HG03097 (cell line): ENCODE data around the gene KRTAP10-3.
"Not testable (repeated sequence)": the region's sequence is repeated elsewhere in the genome, so short reads cannot be mapped to it uniquely, and the experiment has no call there.

Experiments used
- ATAC-seq: cut with Tn5 transposase; IDR thresholded peaks from one replicate; pipeline ENCODE4 v1.9.1; 2021; ENCODE audit not compliant: unreplicated experiment, low FRiP score

Gene KRTAP10-3

GRCh38 chr21:44550807-44551206, 7.8 kb downstream of the KRTAP10-3 start:
- no peak for ATAC-seq

DNA sequence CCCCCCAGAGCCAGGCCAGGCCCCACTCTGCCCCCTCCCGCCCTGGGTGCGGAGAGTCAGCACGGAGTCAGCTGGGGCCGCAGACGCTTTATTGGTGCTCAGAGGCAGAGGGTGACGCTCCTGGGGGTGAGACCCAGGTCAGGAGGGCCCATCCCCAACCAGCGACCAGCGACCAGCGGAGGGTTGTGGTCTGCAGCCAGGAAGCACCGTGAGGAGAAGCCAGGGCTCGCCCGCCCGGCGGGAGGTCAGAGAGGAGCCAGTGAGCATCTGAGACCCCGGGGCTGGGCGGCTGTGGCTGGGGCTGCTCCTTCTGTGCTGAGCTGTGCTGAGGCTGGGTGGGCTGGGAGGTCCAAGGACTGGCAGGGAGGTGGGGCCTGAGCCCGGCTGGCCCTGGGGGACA, 8.3 kb downstream of the KRTAP10-3 start:
- ATAC-seq, result not testable (repeated sequence)

GRCh38 chr21:44549525-44550211, 8.9 kb downstream of the KRTAP10-3 start:
- ATAC-seq, result no peak

DNA sequence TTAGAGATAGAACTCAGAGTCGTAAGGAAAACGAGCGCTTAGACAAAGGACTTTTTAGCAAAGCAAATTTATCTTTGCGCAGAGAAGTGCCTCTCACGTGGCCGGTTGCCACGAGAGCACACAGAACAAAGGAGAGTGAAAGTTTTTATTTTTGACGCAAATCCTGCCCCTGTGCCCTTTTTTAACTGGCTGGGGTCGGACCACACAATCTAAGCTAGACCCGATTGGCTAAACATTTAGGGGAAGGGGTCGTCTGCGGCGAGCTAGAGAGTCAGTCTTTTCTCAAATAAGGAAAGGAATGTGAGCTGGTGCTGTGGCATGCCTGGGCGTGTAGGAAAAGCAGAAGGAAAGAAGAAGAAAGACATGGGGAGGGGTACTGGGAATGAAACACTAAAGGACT, 9.7 kb downstream of the KRTAP10-3 start:
- ATAC-seq, result no peak

GRCh38 chr21:44548381-44548780, 10.2 kb downstream of the KRTAP10-3 start:
- no peak for ATAC-seq

DNA sequence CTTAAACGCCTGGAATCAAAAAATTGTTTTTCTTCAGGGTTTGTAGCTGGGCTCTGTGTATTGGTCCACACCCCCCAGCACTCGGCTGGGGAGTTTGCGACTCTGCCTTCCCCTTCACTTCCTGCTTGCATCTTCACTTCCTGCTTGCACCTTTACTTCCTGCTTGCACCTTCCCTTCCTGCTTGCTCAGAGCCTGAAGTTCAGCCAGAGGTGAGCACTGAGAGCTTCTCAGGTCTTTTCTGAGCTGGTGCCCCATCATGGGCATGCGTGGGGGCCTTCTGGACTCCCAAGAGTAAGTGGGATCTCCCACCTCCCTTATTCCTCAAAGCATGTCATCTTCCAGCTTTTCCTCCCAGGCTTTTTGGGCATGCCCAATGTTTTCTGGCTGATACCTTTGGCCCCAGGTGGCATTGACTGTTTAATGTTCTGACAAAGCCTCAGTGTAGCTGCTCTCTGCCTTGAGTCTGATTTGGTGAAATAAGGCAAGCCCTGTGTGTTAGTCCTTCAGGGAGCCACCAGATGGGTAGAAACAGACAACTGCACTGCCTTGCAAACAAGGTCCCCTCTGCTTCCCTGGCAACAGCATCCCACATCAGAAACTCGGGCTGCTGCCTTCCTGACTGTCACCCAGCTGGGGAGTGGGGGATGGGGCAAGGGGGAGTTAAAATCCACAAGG, 10.8 kb downstream of the KRTAP10-3 start:
- no peak for ATAC-seq

DNA sequence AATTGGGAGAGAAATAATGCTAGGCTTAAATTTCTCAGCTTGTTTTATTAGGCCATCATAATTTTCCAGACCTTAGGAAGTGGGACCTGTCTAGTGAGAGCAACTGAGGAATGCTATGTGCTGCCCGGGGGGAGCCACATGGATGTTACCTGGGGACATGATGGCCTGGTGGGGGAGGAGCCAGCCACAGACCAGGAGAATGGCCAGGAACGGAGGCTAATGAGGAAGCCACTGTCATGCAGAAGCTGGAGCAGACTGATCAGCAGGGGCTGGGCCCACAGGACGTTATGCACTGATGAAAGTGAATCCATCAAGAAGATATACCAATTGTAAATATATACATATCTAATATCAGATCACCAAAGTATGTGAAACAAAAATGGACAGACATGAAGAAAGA, 14.0 kb downstream of the KRTAP10-3 start:
- ATAC-seq, result no peak

DNA sequence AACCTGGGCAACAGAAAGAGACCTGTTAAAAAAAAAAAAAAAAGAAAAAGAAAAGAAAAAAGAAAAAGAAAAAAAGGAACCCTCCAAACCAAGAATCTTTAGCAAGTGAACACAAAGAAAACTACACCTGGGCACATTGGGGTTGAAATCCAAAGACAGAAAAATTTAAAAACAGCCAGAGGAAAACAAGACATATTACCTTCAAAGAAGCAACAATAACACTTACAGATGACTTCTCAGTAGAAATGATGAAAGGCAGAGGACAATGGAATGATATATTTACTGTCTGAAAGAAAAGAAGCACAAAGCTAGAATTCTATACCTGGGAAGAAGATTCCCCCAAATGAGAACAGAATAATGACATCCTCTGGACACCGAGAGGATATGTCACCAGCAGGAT, 15.9 kb downstream of the KRTAP10-3 start:
- no peak for ATAC-seq

GRCh38 chr21:44540741-44541288, 17.8 kb downstream of the KRTAP10-3 start:
- ATAC-seq, result no peak

DNA sequence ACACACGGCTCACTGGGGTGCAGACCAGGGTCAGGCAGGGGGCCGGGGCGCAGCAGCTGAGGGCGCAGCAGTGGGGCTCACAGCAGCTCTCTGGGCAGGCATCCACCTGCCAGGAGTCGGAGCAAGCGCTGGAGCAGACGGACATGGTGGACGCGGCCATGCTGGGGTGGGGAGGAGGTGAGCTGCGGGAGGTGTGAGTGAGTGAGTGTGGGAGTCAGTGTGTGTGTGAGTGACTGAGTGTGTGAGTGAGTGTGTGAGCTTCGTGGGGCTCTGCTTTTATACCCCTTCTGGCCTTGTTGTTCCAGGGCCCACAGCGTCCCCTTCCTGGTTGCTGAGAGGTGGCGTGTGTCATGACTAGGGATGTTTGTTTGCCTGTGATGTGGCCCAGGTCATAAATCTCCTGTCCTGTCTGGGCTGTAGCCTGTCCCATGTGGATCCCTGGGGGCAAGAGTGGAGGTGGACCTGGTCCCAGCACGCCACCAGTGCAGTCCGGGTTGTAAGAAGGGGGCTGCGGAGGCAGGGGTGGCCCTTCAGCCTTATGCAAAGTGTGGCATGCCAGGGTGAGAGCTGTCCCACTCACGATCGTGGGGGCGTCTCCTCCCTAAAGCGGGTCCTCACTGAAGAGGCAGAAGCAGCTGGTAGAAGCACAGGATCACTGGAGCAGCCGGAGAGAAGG, 18.5 kb downstream of the KRTAP10-3 start, which contains the start of gene KRTAP10-1:
KRTAP10-1 (minus strand) TSS at position 205 of the 676 bp plus-strand sequence; CDS start at position 160, 45 bp downstream.
- ATAC-seq, result no peak

- no peak for ATAC-seq
Observed at GRCh38 chr21:44539046-44539445, 19.5 kb downstream of the KRTAP10-3 start.

GRCh38 chr21:44537930-44538911, 20.4 kb downstream of the KRTAP10-3 start:
- no peak for ATAC-seq

DNA sequence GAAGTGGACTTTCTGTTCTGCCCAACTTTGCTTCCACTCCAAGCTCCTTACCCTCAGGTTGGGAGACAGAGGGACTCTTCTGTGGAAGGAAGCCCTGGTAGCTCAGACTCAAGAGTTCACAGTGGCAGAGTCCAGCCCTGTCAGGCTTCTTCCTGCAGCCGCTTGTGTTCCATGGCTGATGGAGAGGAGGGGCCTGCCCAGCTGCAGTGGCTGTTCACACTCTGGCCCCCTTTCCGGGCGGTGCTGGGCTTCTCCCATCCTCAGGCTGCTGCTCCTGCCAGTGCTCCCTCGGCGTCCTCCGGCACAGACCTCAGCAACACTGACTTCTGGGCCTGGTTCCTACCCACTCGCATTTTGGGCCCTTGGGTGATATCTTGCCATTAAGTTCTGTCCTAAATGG, 22.6 kb downstream of the KRTAP10-3 start:
- no peak for ATAC-seq

DNA sequence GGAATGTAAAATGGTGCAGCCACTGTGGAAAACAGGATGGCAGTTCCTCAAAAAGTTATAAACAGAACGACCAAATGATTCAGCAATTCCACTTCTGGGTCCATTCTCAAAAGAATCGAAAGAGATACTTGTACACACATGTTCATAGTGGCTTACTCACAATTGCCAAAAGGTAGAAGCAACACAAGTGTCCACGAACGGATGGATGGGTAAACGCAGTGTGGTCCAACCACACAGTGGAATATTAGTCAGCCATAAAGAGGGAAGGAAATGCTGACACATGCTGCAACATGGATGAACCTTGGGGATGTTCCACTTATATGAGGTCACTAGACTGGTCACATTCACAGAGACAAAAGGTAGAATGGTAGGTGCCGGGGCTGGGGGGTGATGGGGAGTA, 23.9 kb downstream of the KRTAP10-3 start:
- no peak for ATAC-seq

DNA sequence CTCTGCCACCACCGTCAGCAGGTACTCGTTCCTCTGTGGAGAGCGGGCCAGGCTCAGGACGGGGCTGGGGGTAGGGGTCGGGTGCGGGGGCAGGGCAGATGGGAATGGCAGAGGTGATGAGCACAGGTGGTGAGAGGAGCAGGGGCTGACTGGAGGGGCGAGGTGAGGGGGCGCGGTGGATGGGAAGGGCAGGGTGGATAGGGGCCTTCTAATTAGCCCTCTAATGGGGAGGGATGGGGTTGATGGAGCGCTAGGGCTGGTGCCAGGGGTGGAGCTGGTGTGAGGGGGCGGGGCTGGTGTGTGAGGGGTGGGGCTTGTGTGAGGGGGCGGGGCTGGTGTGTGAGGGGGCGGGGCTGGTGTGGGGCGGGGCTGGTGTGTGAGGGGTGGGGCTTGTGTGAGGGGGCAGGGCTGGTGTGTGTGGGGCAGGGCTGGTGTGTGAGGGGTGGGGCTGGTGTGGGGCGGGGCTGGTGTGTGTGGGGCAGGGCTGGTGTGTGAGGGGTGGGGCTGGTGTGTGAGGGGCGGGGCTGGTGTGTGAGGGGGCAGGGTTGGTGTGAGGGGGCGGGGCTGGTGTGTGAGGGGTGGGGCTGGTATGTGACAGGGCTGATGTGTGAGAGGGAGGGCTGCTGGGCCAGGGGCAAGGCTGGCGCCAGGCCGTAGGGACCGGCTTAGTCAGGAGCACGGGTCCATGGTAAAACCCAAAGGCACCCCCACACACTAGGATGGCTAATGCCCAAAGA, 24.5 kb downstream of the KRTAP10-3 start:
- ATAC-seq, result no peak

GRCh38 chr21:44533121-44533890, 25.3 kb downstream of the KRTAP10-3 start:
- ATAC-seq, result no peak

- no peak for ATAC-seq
Observed at GRCh38 chr21:44532712-44533111, 25.9 kb downstream of the KRTAP10-3 start.

DNA sequence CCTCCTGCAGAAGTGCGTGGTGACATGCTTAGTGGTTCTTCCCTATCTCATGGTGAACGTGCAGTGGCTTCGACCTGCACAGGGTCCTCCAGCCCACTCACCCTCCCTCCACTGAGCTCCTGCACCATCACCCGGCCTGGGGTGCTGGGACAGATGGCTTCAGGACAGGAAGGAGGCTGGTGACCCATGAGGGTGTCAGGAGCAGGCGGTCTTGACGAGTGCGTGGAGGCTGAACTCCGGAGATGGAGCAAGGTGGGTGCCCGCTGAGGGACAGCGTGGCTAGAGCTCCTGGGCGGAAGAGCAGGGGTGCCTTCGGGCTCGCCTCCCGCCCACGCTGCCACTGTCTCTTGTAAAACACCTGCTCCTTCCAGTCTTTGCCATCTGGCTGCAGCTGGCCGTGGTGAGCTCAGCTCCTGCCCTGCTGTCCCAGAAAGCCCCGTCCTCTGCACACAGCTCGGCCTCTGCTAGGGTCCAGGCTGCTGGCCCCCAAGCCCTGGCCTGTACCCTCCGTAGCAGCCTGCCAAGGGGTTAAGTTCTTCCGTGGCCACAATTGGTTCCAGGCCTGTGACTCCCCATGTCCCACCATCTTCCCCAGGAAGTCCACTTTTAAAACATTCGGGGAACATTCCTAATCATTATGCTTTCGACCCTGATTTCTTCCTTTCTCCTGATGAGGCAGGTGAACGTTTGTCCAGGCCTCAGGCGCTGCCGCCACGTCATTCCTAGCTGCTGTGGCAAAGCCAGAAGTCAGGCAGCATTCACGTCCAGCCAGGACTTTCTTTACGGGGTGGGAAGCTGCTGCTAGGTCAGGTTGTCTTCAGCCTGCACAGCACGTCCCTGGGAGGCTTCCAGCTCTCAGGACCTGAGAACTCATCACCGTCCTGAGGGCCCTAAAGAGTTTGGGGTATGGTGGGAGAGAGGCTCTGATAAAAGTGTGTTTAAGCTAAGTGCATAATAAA, 26.7 kb downstream of the KRTAP10-3 start:
- no peak for ATAC-seq
